ENCODE data around the gene LEKR1. TPM values are rescaled to one million over a fixed set of nuclear protein-coding genes. Genes with fewer than 3 reads are reported as not detected.

LEKR1 gene
- total and polyA plus RNA-seq, 3 experiments from 2014 or later: 0.55 to 0.64 (median 0.56) TPM

GRCh38 chr3:157075693-157076420 lies 249.7 kb downstream of the LEKR1 start:
- POLR2A ChIA-PET: no interaction called here
- Histone ChIP-seq H3K27ac (ENCODE audit: low read depth, low read length) (no peak overlapping the region), H3K9me3 (ENCODE audit: low read length) (no peaks in the 10 kb centered on the region), H3K4me1 (ENCODE audit: insufficient read depth, low read length) (no peaks in the 10 kb centered on the region), H3K4me3 (ENCODE audit: low read length) (no peak overlapping the region), H3K27me3 (ENCODE audit: insufficient read depth, low read length, poor library complexity, severe bottlenecking) (no peaks in the 10 kb centered on the region), H3K36me3 (ENCODE audit: insufficient read depth, low read length) (no peaks in the 10 kb centered on the region)
- DNase-seq: no peak
- H3K9me3 Mint-ChIP-seq: no peaks in the 10 kb centered on the region
- H3K36me3 Mint-ChIP-seq: no peaks in the 10 kb centered on the region
- H3K27me3 Mint-ChIP-seq: peaks cover 0 to under 1% of the 10 kb centered on the region in 2 donors
- peak overlapping the region in 3 of 8 donors; percentile 5 to 64 (median 17) for H3K27ac Mint-ChIP-seq
- peaks cover 13 to 28% (median 18%) of the 10 kb centered on the region in 3 donors for H3K4me1 Mint-ChIP-seq
- CTCF ChIA-PET: interaction anchor here (2.0 kb wide), 1 partner anchor 9 kb away, joined by 7 read pairs; no protein-coding TSS in a partner anchor
- H3K4me3 Mint-ChIP-seq: no peak overlapping the region

- Histone ChIP-seq H3K9me3 (ENCODE audit: low read length) (no peaks in the 10 kb centered on the region), H3K27ac (ENCODE audit: low read depth, low read length) (no peak overlapping the region), H3K27me3 (ENCODE audit: insufficient read depth, low read length, poor library complexity, severe bottlenecking) (no peaks in the 10 kb centered on the region), H3K4me3 (ENCODE audit: low read length) (no peak overlapping the region), H3K4me1 (ENCODE audit: insufficient read depth, low read length) (peaks cover 11% of the 10 kb centered on the region), H3K36me3 (ENCODE audit: insufficient read depth, low read length) (no peaks in the 10 kb centered on the region)
- no peaks in the 10 kb centered on the region for H3K9me3 Mint-ChIP-seq
- DNase-seq: no peak
- H3K4me1 Mint-ChIP-seq: peaks cover 29 to 39% (median 31%) of the 10 kb centered on the region in 3 donors
- ChIA-PET POLR2A (interaction anchor here (1.6 kb wide), 1 partner anchor 260 kb away, joined by 4 read pairs; no protein-coding TSS in a partner anchor), CTCF (interaction anchor here (1.0 to 7.0 kb wide), 3 partner anchors 9 to 59 kb away, joined by 3 to 33 read pairs (median 4); no protein-coding TSS in a partner anchor)
- H3K27ac Mint-ChIP-seq: peak overlapping the region in 1 of 8 donors; percentile 79
- H3K4me3 Mint-ChIP-seq: no peak overlapping the region
- no peaks in the 10 kb centered on the region for H3K27me3 Mint-ChIP-seq
- H3K36me3 Mint-ChIP-seq: no peaks in the 10 kb centered on the region
Measured at GRCh38 chr3:157077565-157077991, 251.4 kb downstream of the LEKR1 start.

GRCh38 chr3:157078131-157078810 lies 252.1 kb downstream of the LEKR1 start:
- Histone ChIP-seq H3K36me3 (ENCODE audit: insufficient read depth, low read length) (no peaks in the 10 kb centered on the region), H3K9me3 (ENCODE audit: low read length) (no peaks in the 10 kb centered on the region), H3K4me1 (ENCODE audit: insufficient read depth, low read length) (peaks cover 11% of the 10 kb centered on the region), H3K27me3 (ENCODE audit: insufficient read depth, low read length, poor library complexity, severe bottlenecking) (no peaks in the 10 kb centered on the region), H3K27ac (ENCODE audit: low read depth, low read length) (no peak overlapping the region), H3K4me3 (ENCODE audit: low read length) (no peak overlapping the region)
- no peak for DNase-seq
- H3K4me3 Mint-ChIP-seq: no peak overlapping the region
- ChIA-PET POLR2A (interaction anchor here (1.6 kb wide), 1 partner anchor 261 kb away, joined by 4 read pairs; no protein-coding TSS in a partner anchor), CTCF (interaction anchor here (1.5 to 7.0 kb wide), 3 partner anchors 8 to 293 kb away, joined by 3 to 33 read pairs (median 3); no protein-coding TSS in a partner anchor)
- no peaks in the 10 kb centered on the region for H3K27me3 Mint-ChIP-seq
- peaks cover 31 to 39% (median 34%) of the 10 kb centered on the region in 3 donors for H3K4me1 Mint-ChIP-seq
- no peaks in the 10 kb centered on the region for H3K36me3 Mint-ChIP-seq
- H3K9me3 Mint-ChIP-seq: no peaks in the 10 kb centered on the region
- peak overlapping the region in 7 of 8 donors; percentile 9 to 94 (median 67) for H3K27ac Mint-ChIP-seq

GRCh38 chr3:157078811-157079185 lies 252.6 kb downstream of the LEKR1 start:
- H3K4me3 ChIP-seq (ENCODE audit: low read length): no peak overlapping the region
- peaks cover 31 to 39% (median 34%) of the 10 kb centered on the region in 3 donors for H3K4me1 Mint-ChIP-seq
- H3K27ac Mint-ChIP-seq: peak overlapping the region in 4 of 8 donors; percentile 60 to 94 (median 72)
- H3K4me3 Mint-ChIP-seq: no peak overlapping the region
- no peaks in the 10 kb centered on the region for H3K36me3 Mint-ChIP-seq
- no peaks in the 10 kb centered on the region for H3K27me3 Mint-ChIP-seq
- H3K9me3 Mint-ChIP-seq: no peaks in the 10 kb centered on the region
- H3K36me3 ChIP-seq (ENCODE audit: insufficient read depth, low read length): no peaks in the 10 kb centered on the region
- H3K9me3 ChIP-seq (ENCODE audit: low read length): no peaks in the 10 kb centered on the region
- peaks cover 11% of the 10 kb centered on the region for H3K4me1 ChIP-seq (ENCODE audit: insufficient read depth, low read length)
- no peak overlapping the region for H3K27ac ChIP-seq (ENCODE audit: low read depth, low read length)
- ChIA-PET POLR2A (interaction anchor here (0.6 to 0.7 kb wide), 2 partner anchors 10 to 382 kb away, joined by 3 to 7 read pairs; no protein-coding TSS in a partner anchor), CTCF (interaction anchor here (1.5 to 7.0 kb wide), 3 partner anchors 12 to 294 kb away, joined by 3 to 33 read pairs (median 24); no protein-coding TSS in a partner anchor)
- H3K27me3 ChIP-seq (ENCODE audit: insufficient read depth, low read length, poor library complexity, severe bottlenecking): no peaks in the 10 kb centered on the region
- DNase-seq: no peak

GRCh38 chr3:157079676-157080369 lies 253.7 kb downstream of the LEKR1 start:
- Histone ChIP-seq H3K4me1 (ENCODE audit: insufficient read depth, low read length) (peaks cover 11% of the 10 kb centered on the region), H3K27ac (ENCODE audit: low read depth, low read length) (no peak overlapping the region), H3K27me3 (ENCODE audit: insufficient read depth, low read length, poor library complexity, severe bottlenecking) (no peaks in the 10 kb centered on the region), H3K36me3 (ENCODE audit: insufficient read depth, low read length) (no peaks in the 10 kb centered on the region), H3K9me3 (ENCODE audit: low read length) (no peaks in the 10 kb centered on the region), H3K4me3 (ENCODE audit: low read length) (no peak overlapping the region)
- Mint-ChIP-seq H3K36me3 (no peaks in the 10 kb centered on the region), H3K4me1 (peaks cover 31 to 39% (median 34%) of the 10 kb centered on the region in 3 donors), H3K9me3 (no peaks in the 10 kb centered on the region), H3K27me3 (no peaks in the 10 kb centered on the region), H3K4me3 (peak overlapping the region in 1 of 7 donors; percentile 56), H3K27ac (peak overlapping the region in 5 of 8 donors; percentile 71 to 94 (median 86))
- no peak for DNase-seq
- ChIA-PET POLR2A (interaction anchor here (0.6 to 0.7 kb wide), 2 partner anchors 9 to 383 kb away, joined by 3 to 7 read pairs; no protein-coding TSS in a partner anchor), CTCF (interaction anchor here (1.5 to 7.0 kb wide), 5 partner anchors 10 to 405 kb away, joined by 3 to 43 read pairs (median 24); partner anchors contain the start of gene TIPARP)

GRCh38 chr3:157081626-157082210 lies 255.6 kb downstream of the LEKR1 start:
- Histone ChIP-seq H3K27ac (ENCODE audit: low read depth, low read length) (peak overlapping the region; percentile 25), H3K36me3 (ENCODE audit: insufficient read depth, low read length) (no peaks in the 10 kb centered on the region), H3K9me3 (ENCODE audit: low read length) (no peaks in the 10 kb centered on the region), H3K27me3 (ENCODE audit: insufficient read depth, low read length, poor library complexity, severe bottlenecking) (no peaks in the 10 kb centered on the region), H3K4me1 (ENCODE audit: insufficient read depth, low read length) (peaks cover 11% of the 10 kb centered on the region), H3K4me3 (ENCODE audit: low read length) (no peak overlapping the region)
- no peaks in the 10 kb centered on the region for H3K9me3 Mint-ChIP-seq
- DNase-seq: peak; percentile 76 to 92 (median 81)
- POLR2A ChIA-PET: interaction anchor here (0.8 to 1.6 kb wide), 4 partner anchors 14 to 408 kb away, joined by 3 to 4 read pairs (median 4); no protein-coding TSS in a partner anchor
- no peaks in the 10 kb centered on the region for H3K27me3 Mint-ChIP-seq
- peak overlapping the region in 4 of 7 donors; percentile 19 to 70 (median 33) for H3K4me3 Mint-ChIP-seq
- peaks cover 21 to 36% (median 33%) of the 10 kb centered on the region in 3 donors for H3K4me1 Mint-ChIP-seq
- H3K36me3 Mint-ChIP-seq: no peaks in the 10 kb centered on the region
- H3K27ac Mint-ChIP-seq: peak overlapping the region; percentile 86 to 94 (median 89)
- CTCF ChIA-PET: interaction anchor here (0.6 to 7.0 kb wide), 37 partner anchors 10 to 931 kb away, joined by 3 to 43 read pairs (median 3); partner anchors contain the start of genes CCNL1, SSR3 and TIPARP

Measured in CD8-positive, alpha-beta memory T cell (primary cell).